T-helper 22 cell (primary cell): ENCODE results near the gene METTL21C.

Experiments used
- DNase-seq: peaks from one replicate; pipeline ENCODE4 v3.0.0-alpha.2; 2020; ENCODE audit warnings: low read depth

The METTL21C gene

GRCh38 chr13:102694937-102695336, at the start of gene METTL21C:
Gene METTL21C (minus strand): TSS chr13:102695044. CDS start chr13:102694498, 546 bp downstream.
- DNase-seq: no peak

- DNase-seq: no peak
Observed at GRCh38 chr13:102742506-102742905, 47.7 kb upstream of the METTL21C start.

GRCh38 chr13:102742101-102742500, 47.3 kb upstream of the METTL21C start:
- no peak for DNase-seq

GRCh38 chr13:102729560-102730270, 34.9 kb upstream of the METTL21C start:
- DNase-seq: no peak

- DNase-seq: no peak
Observed at GRCh38 chr13:102726430-102726829, 31.6 kb upstream of the METTL21C start.

GRCh38 chr13:102724923-102725322, 30.1 kb upstream of the METTL21C start:
- DNase-seq: no peak

GRCh38 chr13:102721800-102722231, 27.0 kb upstream of the METTL21C start:
- DNase-seq: no peak

- no peak for DNase-seq
Observed at GRCh38 chr13:102718746-102719145, 23.9 kb upstream of the METTL21C start.

GRCh38 chr13:102715447-102715846, 20.6 kb upstream of the METTL21C start:
- DNase-seq: no peak

GRCh38 chr13:102710261-102710679, 15.4 kb upstream of the METTL21C start:
- DNase-seq: no peak

GRCh38 chr13:102709536-102709935, 14.7 kb upstream of the METTL21C start:
- DNase-seq: no peak

GRCh38 chr13:102708991-102709390, 14.1 kb upstream of the METTL21C start:
- no peak for DNase-seq

GRCh38 chr13:102708211-102708610, 13.4 kb upstream of the METTL21C start:
- no peak for DNase-seq

- no peak for DNase-seq
Observed at GRCh38 chr13:102707467-102707866, 12.6 kb upstream of the METTL21C start.

- no peak for DNase-seq
Observed at GRCh38 chr13:102704238-102705058, 9.6 kb upstream of the METTL21C start.

GRCh38 chr13:102703726-102704035, 8.8 kb upstream of the METTL21C start:
- DNase-seq: no peak

GRCh38 chr13:102702965-102703725, 8.3 kb upstream of the METTL21C start:
- DNase-seq: no peak

GRCh38 chr13:102701331-102701730, 6.5 kb upstream of the METTL21C start:
- no peak for DNase-seq

- no peak for DNase-seq
Observed at GRCh38 chr13:102700088-102701031, 5.5 kb upstream of the METTL21C start.

GRCh38 chr13:102699504-102699903, 4.7 kb upstream of the METTL21C start:
- no peak for DNase-seq

- DNase-seq: no peak
Observed at GRCh38 chr13:102698649-102698980, 3.8 kb upstream of the METTL21C start.
